Testis (tissue), 2 donors: Measurements from ENCODE around the gene LCT.

Source experiments
- CTCF ChIP-seq, 3 experiments: fragments of 450-650 bp in 2 of 3; fragments of 200-600 bp in 1 of 3; sonication (generic) in 1 of 3; IDR thresholded peaks; one replicate each; pipeline ENCODE4 v1.5.1; 2016 to 2019; ENCODE audit warnings: antibody characterized with exemption in 3 of 3, mild to moderate bottlenecking in 2 of 3, moderate library complexity in 1 of 3
- POLR2A ChIP-seq: fragments of 450-650 bp; IDR thresholded peaks from one replicate; pipeline ENCODE4 v1.6.1; 2017; ENCODE audit warnings: antibody characterized with exemption, mild to moderate bottlenecking, moderate library complexity

- TF ChIP-seq CTCF (IDR thresholded peaks at IDR 0.05) (no peak), POLR2A (no peak)
Observed at GRCh38 chr2:135775420-135775819, 61.6 kb downstream of the LCT start.
